C4-2B (cell line): ENCODE measurements around the gene PCSK6.

ENCODE experiments used
- ZFX ChIP-seq: fragments of 450-650 bp; IDR thresholded peaks from 2 replicates; pipeline ENCODE4 v1.6.1; 2017
- TF ChIP-seq, protein P1 (sequence below): fragments of 450-650 bp; conservative IDR thresholded peaks from 2 replicates; pipeline ENCODE4 v1.5.1; 2017; ENCODE audit warnings: mild to moderate bottlenecking

DNA sequence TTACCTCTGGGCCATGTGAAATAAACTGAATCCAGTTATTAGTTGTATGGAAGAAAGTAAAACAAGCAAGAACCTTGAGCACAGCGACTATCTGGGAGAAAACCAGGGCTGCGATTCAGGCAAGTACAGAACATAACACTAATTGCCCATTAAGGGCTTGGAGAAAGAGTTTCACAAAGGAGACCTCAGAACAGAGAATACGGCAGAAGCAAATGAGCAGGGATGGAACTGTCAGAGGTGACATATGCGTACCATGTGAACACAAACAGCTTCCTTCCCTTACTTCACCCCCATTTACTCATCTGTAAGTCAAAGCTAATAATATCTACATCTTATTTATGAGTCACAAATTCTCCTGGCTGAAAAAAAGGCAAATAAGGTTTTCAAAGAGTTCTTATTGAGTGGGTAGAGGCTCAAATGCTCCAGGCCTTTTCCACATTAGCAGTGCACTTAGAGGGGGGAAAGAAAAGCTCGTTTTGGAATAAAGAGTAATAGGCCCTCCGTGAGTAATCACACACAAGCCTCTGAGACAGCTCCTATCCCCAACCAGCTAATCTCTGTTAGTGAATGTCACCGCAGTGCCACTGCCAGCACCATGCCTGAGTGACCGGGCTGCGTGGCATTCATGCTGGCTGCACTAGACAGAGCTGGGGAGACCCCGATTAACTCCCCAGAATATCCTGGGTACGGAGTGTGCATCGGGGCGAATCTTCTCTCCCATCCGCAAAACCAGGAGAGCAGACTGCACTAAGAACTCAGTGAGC is 2.6 kb downstream of the PCSK6 start:
- TF ChIP-seq, protein P1, sequence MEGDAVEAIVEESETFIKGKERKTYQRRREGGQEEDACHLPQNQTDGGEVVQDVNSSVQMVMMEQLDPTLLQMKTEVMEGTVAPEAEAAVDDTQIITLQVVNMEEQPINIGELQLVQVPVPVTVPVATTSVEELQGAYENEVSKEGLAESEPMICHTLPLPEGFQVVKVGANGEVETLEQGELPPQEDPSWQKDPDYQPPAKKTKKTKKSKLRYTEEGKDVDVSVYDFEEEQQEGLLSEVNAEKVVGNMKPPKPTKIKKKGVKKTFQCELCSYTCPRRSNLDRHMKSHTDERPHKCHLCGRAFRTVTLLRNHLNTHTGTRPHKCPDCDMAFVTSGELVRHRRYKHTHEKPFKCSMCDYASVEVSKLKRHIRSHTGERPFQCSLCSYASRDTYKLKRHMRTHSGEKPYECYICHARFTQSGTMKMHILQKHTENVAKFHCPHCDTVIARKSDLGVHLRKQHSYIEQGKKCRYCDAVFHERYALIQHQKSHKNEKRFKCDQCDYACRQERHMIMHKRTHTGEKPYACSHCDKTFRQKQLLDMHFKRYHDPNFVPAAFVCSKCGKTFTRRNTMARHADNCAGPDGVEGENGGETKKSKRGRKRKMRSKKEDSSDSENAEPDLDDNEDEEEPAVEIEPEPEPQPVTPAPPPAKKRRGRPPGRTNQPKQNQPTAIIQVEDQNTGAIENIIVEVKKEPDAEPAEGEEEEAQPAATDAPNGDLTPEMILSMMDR: no peak
- no peak for TF ChIP-seq ZFX
